Activated CD8-positive, alpha-beta memory T cell treated with anti-CD3 and anti-CD28 coated beads, Interleukin-2, amount 50 U/mL, for 48 hours (primary cell): ENCODE measurements around the gene MISP.
"Not testable (repeated sequence)": the region's sequence is repeated elsewhere in the genome, so short reads cannot be mapped to it uniquely, and the experiment has no call there.

Source experiments
- DNase-seq: peaks from one replicate; pipeline ENCODE4 v3.0.0-alpha.2; 2020

MISP gene

GRCh38 chr19:726993-727956 lies 23.6 kb upstream of the MISP start:
- DNase-seq, result no peak

- no peak for DNase-seq
Observed at GRCh38 chr19:728011-728410, 22.9 kb upstream of the MISP start.

- not testable (repeated sequence) for DNase-seq
Observed at GRCh38 chr19:729564-729963, 21.3 kb upstream of the MISP start.

GRCh38 chr19:729965-730668 lies 20.8 kb upstream of the MISP start:
- DNase-seq, result no peak

- no peak for DNase-seq
Observed at GRCh38 chr19:731000-731399, 19.9 kb upstream of the MISP start.

- no peak for DNase-seq
Observed at GRCh38 chr19:732148-733069, 18.5 kb upstream of the MISP start.

DNA sequence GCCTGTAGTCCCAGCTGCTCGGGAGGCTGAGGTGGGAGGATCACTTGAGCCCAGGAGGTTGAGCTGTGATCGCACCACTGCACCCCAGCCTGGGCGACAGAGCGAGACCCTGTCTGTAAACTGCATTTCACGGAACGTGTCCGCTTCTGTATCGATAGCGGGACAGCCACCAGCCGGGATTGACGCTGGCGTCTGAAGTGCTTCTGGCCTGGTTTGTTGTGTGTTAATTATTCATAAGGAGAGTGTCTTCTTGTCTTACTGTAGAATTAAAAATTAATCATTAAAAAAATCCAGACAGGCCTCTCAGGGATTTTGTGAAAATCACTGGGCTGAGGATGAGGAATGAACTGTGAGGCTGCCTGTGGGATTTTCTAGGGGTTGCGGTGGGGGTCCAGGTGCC lies 16.2 kb upstream of the MISP start:
- no peak for DNase-seq

GRCh38 chr19:736125-736524 lies 14.8 kb upstream of the MISP start:
- no peak for DNase-seq

DNA sequence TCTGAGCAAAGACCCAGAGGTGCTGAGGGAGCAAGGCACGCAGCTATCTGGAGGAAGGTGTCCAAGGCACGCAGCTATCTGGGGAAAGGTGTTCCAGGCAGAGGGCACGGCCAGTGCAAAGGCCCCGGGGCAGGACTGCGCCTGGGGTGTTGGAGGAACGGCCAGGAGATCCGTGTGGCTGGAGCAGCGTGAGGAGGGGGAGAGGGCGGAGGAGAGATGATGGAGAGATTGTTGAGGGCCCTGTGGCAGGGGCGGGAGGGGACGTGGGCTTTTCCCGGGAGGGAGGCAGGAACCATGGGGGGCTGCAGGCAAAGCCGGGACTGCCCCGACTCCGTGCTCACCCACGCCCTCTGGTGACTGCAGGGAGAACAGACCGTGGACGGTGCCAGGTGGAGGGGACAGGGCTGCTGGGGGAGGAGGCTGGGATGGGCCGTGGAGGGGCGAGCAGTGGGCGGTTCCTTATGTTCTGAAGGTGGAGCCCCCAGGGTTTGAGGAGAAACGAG lies 13.3 kb upstream of the MISP start:
- peak; percentile 81 for DNase-seq

DNA sequence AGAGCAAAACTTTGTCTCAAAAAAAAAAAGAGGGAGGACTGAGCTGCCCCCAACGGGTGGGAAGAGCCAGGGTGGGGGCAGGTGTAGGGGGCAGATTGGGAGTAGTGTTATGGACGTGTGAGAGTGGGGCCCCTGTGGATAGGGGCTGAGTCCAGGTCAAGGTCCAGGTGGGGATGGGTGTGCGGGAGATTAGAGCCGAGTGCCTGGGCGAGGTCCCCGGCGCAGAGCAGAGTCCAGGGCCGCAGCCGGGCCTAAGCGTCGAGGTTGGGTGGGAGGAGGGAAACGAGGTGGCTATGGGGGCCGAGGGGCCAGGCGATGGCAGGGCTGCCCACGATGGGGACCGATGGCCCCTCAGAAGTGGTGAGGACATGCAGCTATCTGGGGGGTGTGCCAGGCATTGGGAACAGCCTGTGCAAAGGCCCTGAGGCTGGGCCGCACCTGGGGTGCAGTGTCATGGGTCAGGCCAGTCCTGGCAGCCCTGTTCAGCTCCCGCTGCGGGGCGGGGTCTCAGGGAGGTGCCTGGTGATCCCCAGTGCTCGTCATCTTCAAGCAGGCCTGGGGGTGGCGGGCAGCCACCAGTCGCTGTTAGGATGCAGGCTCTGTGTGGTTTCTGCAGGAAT lies 12.3 kb upstream of the MISP start:
- no peak for DNase-seq

DNA sequence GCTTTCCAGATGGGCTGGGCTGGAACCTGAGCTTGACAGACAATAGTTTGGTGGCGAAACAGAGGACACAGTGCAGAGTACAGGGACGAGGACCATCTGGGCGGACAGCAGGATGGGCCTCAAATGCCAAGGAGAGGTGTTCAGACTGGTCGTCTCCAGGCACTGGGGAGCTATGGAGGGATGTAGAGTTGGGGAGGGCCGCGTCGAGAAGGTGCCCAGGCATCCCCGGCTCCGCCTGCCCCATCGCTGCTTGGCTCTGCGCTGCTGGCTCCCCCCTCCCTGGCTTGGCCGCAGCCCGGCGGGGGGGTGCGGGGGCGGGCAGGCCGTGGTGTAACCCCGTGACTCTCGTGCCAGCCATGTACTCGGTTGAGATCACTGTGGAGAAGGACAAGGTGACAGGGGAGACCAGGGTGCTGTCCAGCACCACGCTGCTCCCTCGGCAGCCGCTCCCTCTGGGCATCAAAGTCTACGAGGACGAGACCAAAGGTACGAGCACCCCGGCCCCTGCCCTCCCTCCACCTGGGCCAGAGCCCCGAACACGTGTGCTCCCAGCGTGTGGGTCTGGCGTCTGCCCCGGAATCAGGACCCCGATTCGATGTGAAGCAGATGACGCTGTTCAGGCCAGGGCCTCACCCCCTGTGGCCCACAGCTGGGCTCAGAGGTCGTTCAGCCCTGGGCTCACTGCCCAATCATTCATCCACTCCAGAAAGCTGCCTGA lies 10.8 kb upstream of the MISP start:
- DNase-seq, result no peak

GRCh38 chr19:740816-741505 lies 10.0 kb upstream of the MISP start:
- DNase-seq, result not testable (repeated sequence)

- no peak for DNase-seq
Observed at GRCh38 chr19:741506-742131, 9.3 kb upstream of the MISP start.

DNA sequence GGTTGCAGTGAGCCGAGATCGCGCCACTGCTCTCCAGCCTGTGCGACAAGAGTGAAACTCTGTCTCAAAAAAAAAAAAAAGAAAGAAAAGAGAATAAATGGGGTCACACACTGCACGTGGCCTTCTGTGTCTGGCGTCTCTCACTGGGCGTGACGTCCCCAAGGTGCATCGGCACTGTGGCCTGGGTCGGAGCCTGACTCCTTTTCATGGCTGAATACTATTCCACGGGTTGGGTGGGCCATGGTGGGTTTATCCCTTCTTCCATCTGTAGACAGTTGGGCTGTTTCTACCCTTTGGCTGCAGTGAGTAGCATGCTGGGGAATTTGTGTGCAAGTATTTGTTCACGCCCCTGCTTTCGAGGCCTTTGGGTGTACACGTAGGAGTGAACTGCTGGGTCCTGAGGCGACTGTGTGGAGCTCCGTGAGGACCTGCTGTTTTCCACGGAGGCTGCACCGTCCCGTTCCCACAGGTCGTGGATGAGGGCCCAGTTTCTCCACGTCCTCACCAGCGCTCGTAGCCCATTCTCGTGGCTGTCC lies 8.3 kb upstream of the MISP start:
- DNase-seq, result no peak

- DNase-seq, result no peak
Observed at GRCh38 chr19:743168-743687, 7.7 kb upstream of the MISP start.

DNA sequence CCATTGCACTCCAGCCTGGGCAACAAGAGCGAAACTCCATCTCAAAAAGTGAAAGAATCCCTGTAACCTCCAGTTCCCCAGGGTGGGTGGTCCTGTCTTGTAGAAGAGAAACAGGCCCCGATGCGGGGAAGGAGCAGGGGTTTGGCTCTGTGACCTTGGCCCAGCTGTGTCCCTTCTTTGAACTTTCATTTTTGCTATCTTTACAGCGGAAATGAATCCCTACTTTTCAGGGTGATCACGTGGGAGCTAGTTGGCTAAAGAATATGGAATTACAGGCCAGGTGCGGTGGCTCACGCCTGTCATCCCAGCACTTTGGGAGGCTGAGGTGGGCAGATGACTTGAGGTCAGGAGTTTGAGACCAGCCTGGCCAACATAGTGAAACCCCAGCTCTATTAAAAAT lies 5.8 kb upstream of the MISP start:
- not testable (repeated sequence) for DNase-seq

- DNase-seq, result no peak
Observed at GRCh38 chr19:746208-746819, 4.6 kb upstream of the MISP start.

DNA sequence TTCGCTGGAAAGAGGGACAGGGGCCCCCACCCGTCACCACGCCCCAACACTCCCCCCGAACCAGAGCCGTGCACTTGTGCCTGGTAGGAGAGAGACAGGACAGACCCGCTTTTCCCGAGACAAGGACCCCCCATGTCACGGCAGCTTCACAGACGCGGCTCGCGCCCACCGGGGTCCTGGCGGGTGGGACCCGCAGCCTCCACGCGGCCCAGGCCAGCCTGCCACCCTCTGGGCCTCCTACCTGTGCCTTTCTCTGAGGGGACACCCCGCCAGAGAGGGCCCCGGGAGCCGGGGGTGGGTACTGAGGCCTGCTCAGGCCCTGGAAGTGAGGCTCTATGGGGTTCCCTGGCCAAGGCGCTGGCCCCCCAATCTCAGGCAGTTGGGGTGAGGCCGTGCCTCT lies 4.0 kb upstream of the MISP start:
- no peak for DNase-seq

GRCh38 chr19:747432-748273 lies 3.3 kb upstream of the MISP start:
- DNase-seq, result no peak
